Activated naive CD8-positive, alpha-beta T cell treated with anti-CD3 and anti-CD28 coated beads, Interleukin-2, amount 10 ng/mL, durations not matched to agents 7 days and 5 days (primary cell): ENCODE measurements around the gene PAQR6. TPM values are rescaled to one million over a fixed set of nuclear protein-coding genes. Genes with fewer than 3 reads are reported as not detected.

Source experiments
- ATAC-seq: fragments of 150-1000 bp; cut with Tn5 transposase; one replicate; pipeline ENCODE4 v1.10.0; 2021; ENCODE audit warnings: low read depth, moderate library complexity
- POLR2A ChIA-PET: fragments of 350-600 bp; sonication (Branson Sonifier 250); formaldehyde crosslinking; loops from one replicate; lab custom pipeline; 2021; ENCODE audit warnings: antibody characterized with exemption; lab: Charles Lee
- DNase-seq: peaks from one replicate; pipeline ENCODE4 v3.0.0; 2021
- H3K27ac Mint-ChIP-seq: one replicate; pipeline ENCODE4 v1.8.0; 2022; ENCODE audit warnings: mild to moderate bottlenecking, mixed read lengths
- H3K27me3 Mint-ChIP-seq: one replicate; pipeline ENCODE4 v1.8.0; 2022; ENCODE audit warnings: mild to moderate bottlenecking, moderate library complexity, mixed read lengths
- H3K36me3 Mint-ChIP-seq: one replicate; pipeline ENCODE4 v1.8.0; 2021; ENCODE audit warnings: mild to moderate bottlenecking, mixed read lengths
- H3K4me1 Mint-ChIP-seq: one replicate; pipeline ENCODE4 v1.8.0; 2021; ENCODE audit warnings: mixed read lengths
- H3K4me3 Mint-ChIP-seq: one replicate; pipeline ENCODE4 v1.8.0; 2022; ENCODE audit warnings: mild to moderate bottlenecking, moderate library complexity, mixed read lengths
- H3K9me3 Mint-ChIP-seq: one replicate; pipeline ENCODE4 v1.8.0; 2021; ENCODE audit warnings: mixed read lengths
- total RNA-seq, 2 experiments: library from RNA; stranded (reverse); gene quantifications; one replicate each; pipeline ENCODE4 v1.2.3, GENCODE V29; 2021

The PAQR6 gene
- total RNA-seq, 2 experiments from 2014 or later: 7.0 TPM

DNA sequence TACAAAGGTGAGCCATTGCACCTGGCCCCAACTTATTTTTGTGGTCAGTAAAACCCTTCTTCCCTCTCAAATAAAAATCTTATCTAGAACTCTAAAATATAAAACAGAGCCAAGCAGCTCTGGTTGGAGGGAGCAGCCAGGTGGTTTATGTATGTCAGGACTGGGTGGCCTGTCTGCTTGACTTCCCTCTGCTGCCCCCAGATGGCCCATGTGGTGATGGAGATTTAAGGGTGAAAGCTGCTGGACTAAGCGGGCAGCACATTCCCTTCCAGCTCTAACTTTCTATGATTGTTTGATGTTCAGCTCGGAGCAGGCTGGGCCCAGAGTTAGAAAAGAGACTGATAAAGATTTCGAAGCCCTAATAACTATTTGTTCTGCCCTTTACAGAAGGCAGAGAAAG lies 11.9 kb upstream of the PAQR6 start:
- no peak overlapping the region for H3K4me3 Mint-ChIP-seq
- no peak overlapping the region for H3K27ac Mint-ChIP-seq
- H3K27me3 Mint-ChIP-seq: no peaks in the 10 kb centered on the region
- peaks cover 38% of the 10 kb centered on the region for H3K36me3 Mint-ChIP-seq
- POLR2A ChIA-PET: interaction anchor here (1.3 to 1.9 kb wide), 2 partner anchors 14 to 65 kb away, joined by 3 to 7 read pairs; no protein-coding TSS in a partner anchor
- no peaks in the 10 kb centered on the region for H3K9me3 Mint-ChIP-seq
- peaks cover 18% of the 10 kb centered on the region for H3K4me1 Mint-ChIP-seq
- DNase-seq (no peak), ATAC-seq (no peak)

DNA sequence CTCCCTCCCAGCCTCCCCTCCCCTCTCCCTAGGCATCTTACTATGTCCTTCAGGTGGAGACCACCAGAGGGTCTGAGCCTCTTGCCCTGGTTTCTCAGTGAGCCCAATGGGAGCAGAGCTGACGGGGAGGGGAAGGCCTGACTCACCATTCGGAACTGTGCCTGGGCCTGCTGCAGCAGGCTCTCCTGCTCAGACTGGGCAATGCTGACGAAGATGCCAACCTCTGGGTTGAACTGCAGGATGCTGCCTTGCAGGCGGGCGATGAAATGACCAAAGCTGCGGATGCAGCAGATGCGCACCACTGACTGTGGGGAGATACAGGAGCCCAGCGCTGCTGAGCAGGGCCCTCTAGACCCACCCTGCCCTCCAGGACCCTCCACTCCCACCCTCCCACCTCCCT lies 11.0 kb upstream of the PAQR6 start:
- ATAC-seq (no peak), DNase-seq (no peak)
- H3K4me3 Mint-ChIP-seq: no peak overlapping the region
- no peaks in the 10 kb centered on the region for H3K27me3 Mint-ChIP-seq
- no peaks in the 10 kb centered on the region for H3K9me3 Mint-ChIP-seq
- peaks cover 18% of the 10 kb centered on the region for H3K4me1 Mint-ChIP-seq
- peaks cover 37% of the 10 kb centered on the region for H3K36me3 Mint-ChIP-seq
- no peak overlapping the region for H3K27ac Mint-ChIP-seq
- POLR2A ChIA-PET: interaction anchor here (1.9 kb wide), 1 partner anchor 13 kb away, joined by 7 read pairs; no protein-coding TSS in a partner anchor

DNA sequence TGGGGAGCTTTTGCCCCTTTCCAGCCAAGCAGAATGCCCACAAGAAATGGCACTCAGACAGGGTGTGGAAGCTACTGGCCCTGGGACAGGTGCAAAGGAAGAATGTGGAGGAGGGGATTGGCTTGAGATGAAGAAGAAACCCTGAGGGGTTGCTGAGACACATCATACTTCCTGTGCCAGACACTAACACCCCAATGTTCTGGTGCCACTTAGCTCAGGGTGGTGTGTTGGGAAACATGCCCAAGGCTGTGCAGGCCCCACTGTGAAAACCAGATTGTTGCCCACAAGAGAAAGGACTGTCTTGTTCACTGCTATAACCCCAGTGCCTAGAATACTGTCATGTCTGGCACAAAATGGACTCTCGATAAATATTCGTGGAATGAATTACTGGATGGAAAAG lies 9.9 kb upstream of the PAQR6 start:
- peaks cover 19% of the 10 kb centered on the region for H3K4me1 Mint-ChIP-seq
- no peaks in the 10 kb centered on the region for H3K27me3 Mint-ChIP-seq
- DNase-seq: no peak
- ATAC-seq: peak; percentile 32
- H3K4me3 Mint-ChIP-seq: peak overlapping the region; percentile 37
- no peaks in the 10 kb centered on the region for H3K9me3 Mint-ChIP-seq
- peak overlapping the region; percentile 81 for H3K27ac Mint-ChIP-seq
- H3K36me3 Mint-ChIP-seq: peaks cover 40% of the 10 kb centered on the region
- POLR2A ChIA-PET: interaction anchor here (0.8 to 1.2 kb wide), 4 partner anchors 12 to 26 kb away, joined by 3 to 6 read pairs (median 4); no protein-coding TSS in a partner anchor

DNA sequence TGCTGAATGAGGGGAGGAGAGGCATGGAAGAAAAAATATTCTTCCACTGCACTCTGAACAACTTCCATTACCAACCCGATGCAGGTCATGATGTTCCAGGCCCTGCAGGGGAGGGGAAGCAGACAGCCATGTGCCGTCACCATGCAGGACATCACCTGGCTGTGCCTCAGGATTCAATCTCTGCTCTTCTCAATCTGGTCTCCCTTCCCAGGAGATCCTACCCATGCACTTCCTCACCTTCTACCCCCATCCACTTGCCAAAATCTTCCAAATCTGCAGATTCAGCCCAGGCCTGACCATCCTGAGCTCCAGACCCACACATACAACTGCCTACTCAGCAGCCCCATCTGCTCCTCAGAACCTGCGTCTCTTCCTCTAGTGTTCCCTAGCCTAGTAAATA lies 5.8 kb upstream of the PAQR6 start:
- peaks cover 37% of the 10 kb centered on the region for H3K36me3 Mint-ChIP-seq
- peaks cover 37% of the 10 kb centered on the region for H3K4me1 Mint-ChIP-seq
- POLR2A ChIA-PET: no interaction called here
- no peak overlapping the region for H3K4me3 Mint-ChIP-seq
- no peak for ATAC-seq
- H3K27ac Mint-ChIP-seq: peak overlapping the region; percentile 22
- DNase-seq: no peak
- H3K27me3 Mint-ChIP-seq: no peaks in the 10 kb centered on the region
- H3K9me3 Mint-ChIP-seq: no peaks in the 10 kb centered on the region

DNA sequence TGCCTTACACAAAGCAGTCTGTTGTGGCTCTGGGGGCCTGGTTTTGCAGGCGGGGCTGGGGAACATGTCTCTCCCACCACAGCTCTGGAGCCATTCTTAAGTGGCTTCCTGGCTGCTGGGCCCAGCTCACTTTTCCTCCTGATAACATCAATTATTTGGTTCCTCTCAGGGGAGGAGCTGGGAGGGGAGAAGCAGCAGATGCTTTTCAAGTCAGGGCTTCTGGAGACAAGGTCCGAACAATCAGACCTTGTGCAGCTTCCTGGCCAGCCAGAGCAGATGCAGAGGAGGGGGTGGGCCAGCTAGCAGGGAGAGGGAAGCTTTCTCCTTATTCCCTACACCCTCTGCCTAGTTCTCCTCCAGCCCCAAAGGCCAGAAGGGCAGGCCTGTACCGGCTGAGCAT lies 3.7 kb upstream of the PAQR6 start:
- peak overlapping the region; percentile 30 for H3K4me3 Mint-ChIP-seq

DNA sequence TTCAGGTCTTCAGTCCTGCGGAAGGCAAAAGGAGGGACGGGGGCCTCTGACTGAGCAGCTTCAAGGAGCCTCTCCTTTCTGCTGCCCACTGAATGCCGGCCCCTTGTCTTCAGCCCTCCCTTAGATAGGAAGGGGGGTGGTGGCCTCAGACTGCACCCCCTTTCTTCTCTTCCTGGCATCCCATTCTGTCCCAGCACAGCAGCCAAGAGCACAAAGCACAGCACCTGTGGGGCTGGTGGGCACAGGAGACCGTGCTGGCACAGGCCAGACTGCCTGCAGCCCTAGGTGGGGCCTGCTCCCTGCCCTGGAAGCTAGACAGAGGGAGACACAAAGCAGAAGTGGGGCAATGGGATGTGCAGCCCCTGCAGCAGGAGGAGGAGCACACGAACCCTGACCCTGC lies 1.7 kb upstream of the PAQR6 start:
- DNase-seq (no peak), ATAC-seq (no peak)
- POLR2A ChIA-PET: no interaction called here
- H3K27ac Mint-ChIP-seq: no peak overlapping the region
- H3K27me3 Mint-ChIP-seq: no peaks in the 10 kb centered on the region
- H3K4me1 Mint-ChIP-seq: peaks cover 33% of the 10 kb centered on the region
- no peaks in the 10 kb centered on the region for H3K9me3 Mint-ChIP-seq
- H3K4me3 Mint-ChIP-seq: no peak overlapping the region
- H3K36me3 Mint-ChIP-seq: peaks cover 15% of the 10 kb centered on the region

More for the DNA sequence above, 3.7 kb upstream of the PAQR6 start:
- POLR2A ChIA-PET: interaction anchor here (0.8 to 2.0 kb wide), 4 partner anchors 8 to 31 kb away, joined by 3 to 13 read pairs (median 3); partner anchors contain the start of gene SMG5
- ATAC-seq (peak; percentile 46), DNase-seq (no peak)
- Mint-ChIP-seq H3K36me3 (peaks cover 21% of the 10 kb centered on the region), H3K27me3 (no peaks in the 10 kb centered on the region), H3K4me1 (peaks cover 26% of the 10 kb centered on the region), H3K9me3 (no peaks in the 10 kb centered on the region), H3K27ac (peak overlapping the region; percentile 76)

DNA sequence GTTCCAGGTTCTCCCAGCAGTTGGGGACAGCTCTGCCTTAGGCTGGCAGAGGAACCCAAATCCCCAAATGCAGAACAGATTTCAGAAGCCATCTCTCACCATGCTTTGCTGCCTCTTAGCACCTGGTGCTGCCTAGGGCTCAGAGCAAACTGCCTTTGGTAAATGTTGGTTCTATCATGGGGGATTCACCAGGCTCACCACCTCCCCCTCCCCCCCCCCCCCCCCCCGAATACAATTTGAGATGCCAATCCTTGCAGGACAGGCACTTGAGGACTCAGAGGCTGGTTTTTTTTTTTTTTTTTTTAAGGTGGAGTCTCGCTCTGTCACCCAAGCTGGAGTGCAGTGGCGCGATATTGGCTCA lies 447 bp upstream of the PAQR6 start:
- ATAC-seq: no peak
- H3K4me3 Mint-ChIP-seq: no peak overlapping the region
- H3K27me3 Mint-ChIP-seq: no peaks in the 10 kb centered on the region
- H3K36me3 Mint-ChIP-seq: peaks cover 11% of the 10 kb centered on the region
- H3K27ac Mint-ChIP-seq: peak overlapping the region; percentile 60
- H3K4me1 Mint-ChIP-seq: peaks cover 43% of the 10 kb centered on the region
- DNase-seq: no peak
- POLR2A ChIA-PET: no interaction called here
- no peaks in the 10 kb centered on the region for H3K9me3 Mint-ChIP-seq

DNA sequence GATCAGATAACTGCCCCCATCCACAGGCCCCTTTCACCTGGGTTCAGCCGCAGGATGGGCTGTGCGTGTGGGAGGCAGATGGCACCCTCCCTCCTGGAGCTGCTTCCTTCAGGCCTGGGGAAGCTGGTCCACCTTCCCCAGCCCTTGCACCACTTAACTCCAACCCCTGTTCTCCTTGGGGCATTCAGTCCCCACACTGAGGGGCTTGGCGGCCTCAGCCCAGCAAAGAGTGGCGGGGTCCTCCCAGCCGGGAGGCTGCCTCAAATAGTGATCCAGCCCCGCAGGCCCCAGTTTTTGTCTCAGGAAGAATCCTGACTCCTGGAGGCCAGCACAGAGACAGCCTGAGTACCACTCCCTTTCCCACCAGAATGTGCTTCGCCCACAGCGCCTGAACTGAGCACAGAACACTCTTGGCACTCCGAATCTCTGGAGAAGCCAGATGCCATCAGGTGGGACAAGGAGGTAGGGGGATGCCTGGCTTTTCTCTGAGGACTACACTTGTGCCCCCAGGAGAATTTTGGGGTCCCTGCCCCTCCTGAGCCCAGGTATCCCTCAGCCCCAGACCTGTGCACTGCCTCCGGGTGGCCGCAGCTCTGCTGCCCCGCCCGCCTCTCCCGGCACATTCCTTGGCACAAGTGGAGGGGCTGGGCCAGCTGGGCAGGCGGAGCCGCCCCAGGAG lies 936 bp downstream of the PAQR6 start:
- POLR2A ChIA-PET: interaction anchor here (1.8 to 2.9 kb wide), 4 partner anchors 13 to 99 kb away, joined by 7 to 15 read pairs (median 8); partner anchors contain the start of genes PMF1 and SMG5
- H3K27ac Mint-ChIP-seq: peak overlapping the region; percentile 4
- H3K27me3 Mint-ChIP-seq: no peaks in the 10 kb centered on the region
- H3K4me1 Mint-ChIP-seq: peaks cover 33% of the 10 kb centered on the region
- DNase-seq (no peak), ATAC-seq (no peak)
- H3K9me3 Mint-ChIP-seq: no peaks in the 10 kb centered on the region
- peaks cover 5% of the 10 kb centered on the region for H3K36me3 Mint-ChIP-seq
- H3K4me3 Mint-ChIP-seq: no peak overlapping the region

DNA sequence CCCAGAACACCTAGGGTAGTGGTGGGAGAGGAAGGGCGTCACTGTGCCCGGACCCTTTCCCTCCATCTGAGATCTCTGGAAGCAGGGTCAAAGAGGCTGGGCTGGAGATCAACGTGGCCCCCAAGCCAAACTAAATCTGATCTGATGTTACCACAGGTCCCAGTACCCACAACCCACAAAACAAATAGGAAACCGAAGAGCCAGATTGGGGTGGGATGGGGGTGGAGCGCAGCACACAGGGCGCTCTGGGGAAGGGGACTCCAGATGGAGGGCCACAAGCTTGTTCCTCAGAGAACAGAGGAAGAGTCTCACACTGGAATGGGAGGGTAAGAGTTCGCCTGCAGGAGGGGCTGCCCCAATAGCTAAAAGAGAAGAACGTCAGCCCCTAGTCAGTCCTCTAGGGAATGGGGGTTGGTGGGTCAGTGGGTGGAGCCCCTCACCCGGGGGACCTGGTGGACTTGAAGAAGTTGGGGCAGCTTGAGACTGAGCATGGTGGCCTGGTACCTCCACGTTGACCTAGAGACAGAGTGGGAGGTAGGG lies 1.5 kb downstream of the PAQR6 start:
- peak overlapping the region; percentile 30 for H3K4me3 Mint-ChIP-seq
- ATAC-seq (no peak), DNase-seq (no peak)
- H3K36me3 Mint-ChIP-seq: peaks cover 5% of the 10 kb centered on the region
- H3K27me3 Mint-ChIP-seq: no peaks in the 10 kb centered on the region
- POLR2A ChIA-PET: interaction anchor here (0.8 to 2.9 kb wide), 11 partner anchors 11 to 99 kb away, joined by 3 to 15 read pairs (median 4); partner anchors contain the start of genes PMF1 and SMG5
- H3K27ac Mint-ChIP-seq: peak overlapping the region; percentile 67
- no peaks in the 10 kb centered on the region for H3K9me3 Mint-ChIP-seq
- peaks cover 28% of the 10 kb centered on the region for H3K4me1 Mint-ChIP-seq

DNA sequence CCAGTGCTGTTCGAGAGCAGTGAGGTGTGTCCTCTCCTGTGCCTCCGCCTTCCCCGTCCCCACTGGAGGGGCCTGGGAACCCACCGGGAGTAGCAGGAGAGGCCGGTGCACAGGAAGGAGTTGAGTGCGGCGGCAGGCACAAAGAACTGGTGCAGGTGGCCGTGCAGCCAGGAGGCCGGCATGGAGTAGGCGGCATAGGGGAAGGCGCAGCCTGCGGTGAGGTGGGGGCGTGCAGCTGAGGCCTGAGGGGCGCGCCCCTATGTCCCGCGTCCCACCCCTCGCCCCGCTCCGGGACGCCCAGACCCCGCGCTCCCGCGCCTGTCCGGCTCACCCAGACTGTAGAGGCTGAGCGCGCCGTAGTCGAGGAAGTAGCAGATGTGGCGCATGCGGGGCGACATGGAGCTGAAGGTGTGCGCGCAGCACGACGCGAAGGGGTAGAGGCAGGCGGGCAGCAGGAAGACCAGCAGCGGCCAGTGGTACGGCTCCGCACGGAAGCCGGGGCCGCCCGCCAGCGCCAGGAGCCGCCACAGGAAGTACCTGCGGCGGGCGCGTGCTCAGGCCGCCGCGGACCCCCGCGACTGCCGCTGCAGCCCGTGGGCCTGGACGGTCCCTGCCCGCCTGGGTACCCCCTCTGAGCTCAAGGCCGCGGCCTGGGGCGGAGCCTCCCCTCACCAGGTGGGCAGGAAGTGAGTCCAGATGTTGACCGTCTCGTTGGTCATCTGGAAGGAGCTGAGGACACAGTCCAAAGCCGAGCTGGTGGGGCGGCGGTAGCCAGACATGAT lies 2.2 kb downstream of the PAQR6 start:
- peak overlapping the region; percentile 86 for H3K4me3 Mint-ChIP-seq
- ATAC-seq (peak; percentile 78), DNase-seq (peak; percentile 70)
- peak overlapping the region; percentile 95 for H3K27ac Mint-ChIP-seq
- no peaks in the 10 kb centered on the region for H3K27me3 Mint-ChIP-seq
- POLR2A ChIA-PET: interaction anchor here (0.8 to 2.9 kb wide), 12 partner anchors 12 to 179 kb away, joined by 3 to 15 read pairs (median 4); partner anchors contain the start of genes PMF1 and SMG5
- peaks cover 5% of the 10 kb centered on the region for H3K36me3 Mint-ChIP-seq
- H3K4me1 Mint-ChIP-seq: peaks cover 23% of the 10 kb centered on the region
- H3K9me3 Mint-ChIP-seq: no peaks in the 10 kb centered on the region

DNA sequence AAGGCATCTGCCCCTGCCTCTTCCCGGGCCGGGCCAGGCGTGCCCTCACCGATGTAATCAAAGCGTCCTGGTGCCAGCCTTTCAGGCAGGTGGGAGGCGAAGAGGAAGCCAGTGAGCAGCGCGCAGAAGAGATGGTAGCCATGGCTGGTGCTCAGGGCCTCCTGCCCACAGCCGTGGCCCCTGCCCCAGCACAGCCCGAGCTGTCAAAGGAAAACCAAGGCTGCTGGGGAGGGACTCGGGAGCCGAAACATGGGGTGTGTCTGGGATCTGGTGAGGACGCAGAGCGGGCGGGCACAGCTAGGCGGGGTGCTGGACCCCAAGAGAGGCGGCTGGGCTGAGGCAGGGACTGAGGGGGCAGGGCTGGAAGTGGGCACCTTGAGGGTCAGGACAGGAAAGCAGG lies 3.1 kb downstream of the PAQR6 start:
- Mint-ChIP-seq H3K9me3 (no peaks in the 10 kb centered on the region), H3K4me1 (peaks cover 23% of the 10 kb centered on the region), H3K36me3 (peaks cover 4% of the 10 kb centered on the region), H3K27me3 (no peaks in the 10 kb centered on the region), H3K27ac (peak overlapping the region; percentile 95), H3K4me3 (peak overlapping the region; percentile 86)
- no peak for DNase-seq
- POLR2A ChIA-PET: interaction anchor here (0.9 to 2.9 kb wide), 6 partner anchors 11 to 178 kb away, joined by 3 to 15 read pairs (median 4); partner anchors contain the start of gene SMG5
- ATAC-seq: no peak

DNA sequence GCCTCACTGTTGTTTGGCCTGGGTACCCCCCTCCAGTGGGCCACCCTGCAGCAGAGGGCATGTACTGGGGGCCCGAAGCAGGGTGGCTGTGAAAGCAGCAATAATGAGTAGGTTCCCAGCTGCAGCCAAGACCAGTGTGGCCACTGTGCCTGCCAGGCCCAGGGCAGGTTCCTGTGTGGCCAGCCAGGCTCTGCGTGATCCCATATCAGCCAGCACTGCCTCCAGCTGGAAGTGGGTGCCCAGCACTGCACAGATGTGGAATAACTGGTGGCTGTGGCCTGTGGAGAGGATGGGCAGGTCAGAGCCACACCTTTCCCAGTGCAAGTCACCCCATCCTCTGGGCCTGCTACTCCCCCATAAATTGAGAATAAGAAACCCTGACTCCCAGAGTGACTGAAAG lies 3.7 kb downstream of the PAQR6 start:
- POLR2A ChIA-PET: interaction anchor here (0.6 to 0.9 kb wide), 3 partner anchors 8 to 20 kb away, joined by 3 to 5 read pairs (median 3); no protein-coding TSS in a partner anchor
- Mint-ChIP-seq H3K4me3 (no peak overlapping the region), H3K4me1 (peaks cover 23% of the 10 kb centered on the region), H3K9me3 (no peaks in the 10 kb centered on the region), H3K36me3 (peaks cover 4% of the 10 kb centered on the region), H3K27me3 (no peaks in the 10 kb centered on the region), H3K27ac (peak overlapping the region; percentile 13)
- DNase-seq (no peak), ATAC-seq (no peak)

DNA sequence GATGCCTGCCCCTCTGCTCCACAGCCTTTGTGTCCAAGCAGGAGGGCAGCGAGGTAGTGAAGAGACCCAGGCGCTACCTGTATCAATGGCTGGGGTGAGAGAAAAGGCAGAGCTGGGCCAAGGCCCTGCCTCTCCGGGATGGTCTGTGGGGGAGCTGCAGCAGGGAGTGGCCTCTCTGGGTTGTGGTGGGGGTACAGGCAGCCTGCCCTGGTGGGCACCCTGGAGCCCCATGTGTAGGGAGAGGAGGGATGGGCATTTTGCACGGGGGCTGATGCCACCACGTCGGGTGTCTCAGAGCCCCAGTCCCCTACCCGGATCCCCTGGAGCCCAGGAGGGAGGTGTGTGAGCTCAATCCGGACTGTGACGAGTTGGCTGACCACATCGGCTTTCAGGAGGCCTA lies 5.1 kb downstream of the PAQR6 start:
- no peak overlapping the region for H3K27ac Mint-ChIP-seq
- no peaks in the 10 kb centered on the region for H3K27me3 Mint-ChIP-seq
- no peak for ATAC-seq
- H3K36me3 Mint-ChIP-seq: peaks cover 11% of the 10 kb centered on the region
- no peak overlapping the region for H3K4me3 Mint-ChIP-seq
- no peak for DNase-seq
- H3K9me3 Mint-ChIP-seq: no peaks in the 10 kb centered on the region
- peaks cover 23% of the 10 kb centered on the region for H3K4me1 Mint-ChIP-seq
- POLR2A ChIA-PET: no interaction called here
